LNCAP (cell line): Measurements from ENCODE around the gene ZNF831.

Source experiments
- CTCF ChIP-seq: fragments of 450-650 bp; IDR thresholded peaks from 2 replicates; pipeline ENCODE4 v1.5.1; 2017; ENCODE audit warnings: mild to moderate bottlenecking

The ZNF831 gene

GRCh38 chr20:59214606-59215547 lies 51.3 kb downstream of the ZNF831 start:
- TF ChIP-seq CTCF, result no peak

- TF ChIP-seq CTCF, result no peak
Measured at GRCh38 chr20:59217173-59217572, 53.6 kb downstream of the ZNF831 start.

GRCh38 chr20:59217794-59218280 lies 54.2 kb downstream of the ZNF831 start:
- no peak for TF ChIP-seq CTCF

GRCh38 chr20:59219211-59219610 lies 55.6 kb downstream of the ZNF831 start:
- TF ChIP-seq CTCF, result no peak

GRCh38 chr20:59220161-59220560 lies 56.5 kb downstream of the ZNF831 start:
- TF ChIP-seq CTCF, result no peak

GRCh38 chr20:59221049-59221706 lies 57.6 kb downstream of the ZNF831 start:
- TF ChIP-seq CTCF, result no peak

GRCh38 chr20:59221707-59222252 lies 58.2 kb downstream of the ZNF831 start:
- TF ChIP-seq CTCF, result no peak
